ENCODE data around the gene XAB2.

The XAB2 gene

GRCh38 chr19:7648265-7649014, 19.1 kb upstream of the XAB2 start:
- DNase-seq, result no peak

GRCh38 chr19:7647156-7647555, 17.8 kb upstream of the XAB2 start:
- DNase-seq, result no peak

GRCh38 chr19:7646426-7646700, 17.0 kb upstream of the XAB2 start:
- no peak for DNase-seq

- no peak for DNase-seq
Measured at GRCh38 chr19:7645656-7646425, 16.5 kb upstream of the XAB2 start.

GRCh38 chr19:7645163-7645562, 15.8 kb upstream of the XAB2 start:
- DNase-seq, result no peak

- no peak for DNase-seq
Measured at GRCh38 chr19:7644550-7644877, 15.2 kb upstream of the XAB2 start.

GRCh38 chr19:7643629-7644549, 14.5 kb upstream of the XAB2 start:
- peak; percentile 33 for DNase-seq

- DNase-seq, result no peak
Measured at GRCh38 chr19:7643031-7643415, 13.7 kb upstream of the XAB2 start.

- no peak for DNase-seq
Measured at GRCh38 chr19:7642295-7643030, 13.1 kb upstream of the XAB2 start.

GRCh38 chr19:7641290-7642276, 12.2 kb upstream of the XAB2 start:
- no peak for DNase-seq

- DNase-seq, result no peak
Measured at GRCh38 chr19:7640803-7641202, 11.5 kb upstream of the XAB2 start.

- no peak for DNase-seq
Measured at GRCh38 chr19:7639863-7640348, 10.6 kb upstream of the XAB2 start.

- DNase-seq, result no peak
Measured at GRCh38 chr19:7638802-7639465, 9.6 kb upstream of the XAB2 start.

- DNase-seq, result no peak
Measured at GRCh38 chr19:7637374-7638256, 8.3 kb upstream of the XAB2 start.

- DNase-seq, result peak; percentile 79
Measured at GRCh38 chr19:7636691-7637373, 7.5 kb upstream of the XAB2 start, which contains the start of gene STXBP2. Gene STXBP2 (plus strand): TSS chr19:7637110. CDS start chr19:7637150, 40 bp downstream.

- no peak for DNase-seq
Measured at GRCh38 chr19:7636317-7636690, 7.0 kb upstream of the XAB2 start.

GRCh38 chr19:7635670-7636069, 6.3 kb upstream of the XAB2 start:
- no peak for DNase-seq

- DNase-seq, result no peak
Measured at GRCh38 chr19:7633698-7634097, 4.4 kb upstream of the XAB2 start, which contains the start of gene PCP2. Gene PCP2 (minus strand): TSS chr19:7633719. CDS start chr19:7633457, 262 bp downstream.

Measured in NCI-H1436 (cell line).